OCI-LY3 (cell line): ENCODE results near the gene LRP2.

ENCODE experiments used
- EZH2phosphoT487 ChIP-seq: fragments of 200-600 bp; shearing (Covaris generic); IDR thresholded peaks from 2 replicates; pipeline ENCODE4 v1.6.1; 2018; ENCODE audit warnings: antibody characterized with exemption, mixed run types, low read depth
- TF ChIP-seq, protein P1 (sequence below): fragments of 200-600, 300-600 bp; sonication (generic); IDR thresholded peaks from 2 replicates; pipeline ENCODE4 v1.5.1; 2014; ENCODE audit warnings: antibody characterized with exemption, low read length, low read depth

DNA sequence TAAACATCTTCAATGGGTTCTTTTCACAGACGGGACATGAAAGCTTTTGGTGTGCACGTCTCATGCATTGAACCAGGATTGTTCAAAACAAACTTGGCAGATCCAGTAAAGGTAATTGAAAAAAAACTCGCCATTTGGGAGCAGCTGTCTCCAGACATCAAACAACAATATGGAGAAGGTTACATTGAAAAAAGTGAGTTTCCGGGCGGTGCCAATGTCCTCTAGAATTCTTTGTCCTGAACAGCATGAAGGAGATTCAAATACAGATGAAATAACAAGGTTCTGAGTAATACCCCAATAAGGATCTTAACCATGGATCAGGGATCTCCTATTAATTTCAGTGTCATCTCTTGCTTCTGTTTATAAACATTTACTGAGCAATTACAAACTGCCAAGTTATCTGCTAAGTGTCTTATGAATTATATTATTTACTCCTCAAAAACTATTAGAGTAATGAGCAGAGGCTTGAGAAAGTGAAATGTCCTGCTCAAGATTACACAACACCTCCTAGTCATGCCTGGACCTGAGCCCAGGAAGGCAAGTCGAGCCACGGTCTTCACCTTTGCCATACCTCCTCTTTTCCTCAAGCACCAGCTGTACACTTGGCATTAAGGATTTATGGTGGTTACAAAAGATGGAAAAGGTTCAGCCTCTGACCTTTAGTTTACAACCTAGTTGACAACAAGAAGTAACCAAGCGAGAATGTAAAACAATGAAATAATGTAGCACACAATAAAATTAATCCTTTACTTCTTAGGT, 270.4 kb downstream of the LRP2 start:
- TF ChIP-seq, protein P1, sequence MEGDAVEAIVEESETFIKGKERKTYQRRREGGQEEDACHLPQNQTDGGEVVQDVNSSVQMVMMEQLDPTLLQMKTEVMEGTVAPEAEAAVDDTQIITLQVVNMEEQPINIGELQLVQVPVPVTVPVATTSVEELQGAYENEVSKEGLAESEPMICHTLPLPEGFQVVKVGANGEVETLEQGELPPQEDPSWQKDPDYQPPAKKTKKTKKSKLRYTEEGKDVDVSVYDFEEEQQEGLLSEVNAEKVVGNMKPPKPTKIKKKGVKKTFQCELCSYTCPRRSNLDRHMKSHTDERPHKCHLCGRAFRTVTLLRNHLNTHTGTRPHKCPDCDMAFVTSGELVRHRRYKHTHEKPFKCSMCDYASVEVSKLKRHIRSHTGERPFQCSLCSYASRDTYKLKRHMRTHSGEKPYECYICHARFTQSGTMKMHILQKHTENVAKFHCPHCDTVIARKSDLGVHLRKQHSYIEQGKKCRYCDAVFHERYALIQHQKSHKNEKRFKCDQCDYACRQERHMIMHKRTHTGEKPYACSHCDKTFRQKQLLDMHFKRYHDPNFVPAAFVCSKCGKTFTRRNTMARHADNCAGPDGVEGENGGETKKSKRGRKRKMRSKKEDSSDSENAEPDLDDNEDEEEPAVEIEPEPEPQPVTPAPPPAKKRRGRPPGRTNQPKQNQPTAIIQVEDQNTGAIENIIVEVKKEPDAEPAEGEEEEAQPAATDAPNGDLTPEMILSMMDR: no peak
- TF ChIP-seq EZH2phosphoT487: no peak
